NK-92 (cell line): ENCODE data around the gene DSN1.
"Not testable (repeated sequence)": the region's sequence is repeated elsewhere in the genome, so short reads cannot be mapped to it uniquely, and the experiment has no call there.

Source experiments
- DNase-seq: peaks from one replicate; lab custom pipeline; 2025; ENCODE audit not compliant: unreplicated experiment; lab: John Stamatoyannopoulos, UW

DSN1 gene

DNA sequence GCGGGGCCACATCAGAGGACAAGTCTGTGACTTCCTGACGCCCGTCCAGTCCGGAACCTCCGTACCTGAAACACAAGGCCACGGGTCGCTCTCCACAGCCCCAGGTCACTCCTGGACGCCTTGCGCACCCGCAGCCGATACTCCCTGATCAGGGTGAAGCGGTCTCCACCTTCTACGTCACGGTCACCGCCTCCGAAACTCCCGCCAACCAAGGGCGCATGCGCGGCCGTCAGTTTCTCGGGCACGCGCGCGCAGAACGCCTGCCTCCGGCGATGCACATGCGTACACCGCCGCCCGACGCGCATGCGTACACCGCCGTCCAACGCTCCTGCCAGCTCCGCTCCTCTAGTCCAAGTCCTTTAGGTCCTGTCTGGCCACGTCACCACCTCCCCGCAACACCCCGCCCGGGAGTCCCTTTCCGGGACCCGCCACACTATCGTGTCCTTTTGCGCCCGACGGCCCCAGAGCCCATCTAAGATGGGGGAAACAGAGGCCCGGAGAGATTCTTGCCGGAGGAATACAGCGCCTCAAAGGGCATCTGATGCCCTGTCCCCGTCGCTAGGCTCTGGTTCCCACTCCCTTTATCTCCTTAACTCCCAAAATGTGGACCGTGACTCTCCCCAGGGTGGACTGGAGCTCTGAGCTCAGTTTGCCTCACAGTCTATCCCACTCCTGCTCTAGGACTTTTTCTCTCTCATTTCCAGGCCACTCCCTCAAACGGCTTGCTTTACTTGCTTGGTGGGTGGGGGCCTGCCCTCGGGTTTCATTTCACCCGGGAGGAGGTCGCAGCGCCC is at the start of gene DSN1:
Gene DSN1, minus strand, starts transcription at position 167 of the 794 bp plus-strand sequence. CDS start 2,305 bp downstream, outside the sequence.
- peak; percentile 89 for DNase-seq

DNA sequence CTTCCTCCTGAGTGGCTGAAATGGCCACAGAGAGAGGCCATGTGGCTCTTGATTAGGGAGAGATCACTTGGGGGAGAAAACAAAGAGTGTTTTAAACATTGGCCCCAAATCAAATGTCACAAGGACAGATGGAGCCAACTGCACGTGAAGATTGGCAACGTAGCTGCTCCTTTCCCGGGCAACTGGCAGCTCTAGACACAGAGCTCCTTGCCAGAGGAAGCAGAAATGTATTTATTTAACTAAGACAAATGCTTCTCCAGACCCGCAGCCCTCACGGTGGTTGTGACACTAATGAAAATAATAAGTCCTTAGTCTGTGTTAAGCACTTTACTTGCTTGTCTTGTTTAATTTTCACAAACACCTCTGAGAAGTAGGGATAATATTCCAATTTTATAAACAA is 49.6 kb upstream of the DSN1 start:
- no peak for DNase-seq

DNA sequence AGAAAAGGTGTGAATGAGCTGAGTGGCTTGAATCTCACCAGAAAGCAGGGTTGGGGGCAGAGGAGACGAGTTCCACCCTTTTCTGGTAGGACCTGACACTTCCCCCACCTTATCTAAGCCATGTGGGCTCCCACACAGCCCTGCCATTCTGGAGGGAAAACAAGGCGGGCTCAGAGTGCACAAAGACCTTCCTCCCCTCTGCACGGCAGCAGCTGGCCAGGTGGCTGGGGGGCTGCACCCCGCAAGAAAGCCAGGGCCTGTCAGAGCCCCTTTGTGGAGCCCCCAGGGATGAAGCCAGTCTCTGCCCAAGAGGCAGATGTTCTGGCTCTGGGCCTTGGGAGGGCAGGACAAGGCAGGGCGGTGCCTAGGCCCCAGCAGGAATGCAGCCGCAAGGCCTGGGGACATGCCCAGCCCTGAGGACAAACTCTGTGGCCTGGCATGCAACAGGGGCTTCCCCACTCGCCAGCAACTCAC is 48.4 kb upstream of the DSN1 start:
- DNase-seq, result no peak

GRCh38 chr20:36820928-36821327 is 47.4 kb upstream of the DSN1 start:
- DNase-seq, result no peak

DNA sequence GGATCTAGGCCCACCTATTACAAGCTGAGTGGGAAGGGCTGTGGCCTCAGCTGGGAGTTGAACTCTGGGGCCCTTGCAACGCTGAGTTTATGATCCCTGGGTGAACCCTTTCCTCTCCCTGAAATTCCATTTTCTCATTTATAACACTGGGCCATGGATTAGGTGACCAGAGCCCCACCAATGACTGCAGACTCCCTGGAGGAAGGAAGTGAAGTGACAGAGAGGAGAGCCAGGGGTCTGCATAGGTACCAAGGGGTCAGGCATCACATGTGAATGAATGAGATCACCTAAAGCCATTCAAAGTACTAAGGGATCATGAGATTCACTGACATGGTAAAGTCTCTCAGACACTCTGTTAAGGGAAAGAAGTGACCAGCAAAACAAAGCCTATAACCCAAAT is 46.5 kb upstream of the DSN1 start:
- DNase-seq, result no peak

GRCh38 chr20:36819659-36820058 is 46.1 kb upstream of the DSN1 start:
- DNase-seq, result no peak

DNA sequence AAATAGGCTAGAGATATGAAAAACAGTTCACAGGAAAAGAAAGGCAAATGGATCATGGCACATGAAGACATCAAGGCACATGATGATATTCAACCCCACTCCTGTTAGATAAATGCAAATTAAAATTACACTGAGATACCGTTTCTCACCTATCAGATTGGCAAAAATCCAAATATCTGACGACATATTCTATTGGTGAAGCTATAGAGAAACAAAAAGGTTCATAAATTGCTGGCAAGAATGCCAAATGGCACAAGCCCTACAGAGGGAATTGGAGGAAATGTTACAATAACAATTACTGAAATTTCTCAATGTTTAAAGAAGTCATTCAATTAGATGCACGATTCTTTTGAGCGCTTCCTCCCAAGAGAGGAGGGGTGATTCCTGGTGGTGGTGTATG is 45.3 kb upstream of the DSN1 start:
- no peak for DNase-seq

DNA sequence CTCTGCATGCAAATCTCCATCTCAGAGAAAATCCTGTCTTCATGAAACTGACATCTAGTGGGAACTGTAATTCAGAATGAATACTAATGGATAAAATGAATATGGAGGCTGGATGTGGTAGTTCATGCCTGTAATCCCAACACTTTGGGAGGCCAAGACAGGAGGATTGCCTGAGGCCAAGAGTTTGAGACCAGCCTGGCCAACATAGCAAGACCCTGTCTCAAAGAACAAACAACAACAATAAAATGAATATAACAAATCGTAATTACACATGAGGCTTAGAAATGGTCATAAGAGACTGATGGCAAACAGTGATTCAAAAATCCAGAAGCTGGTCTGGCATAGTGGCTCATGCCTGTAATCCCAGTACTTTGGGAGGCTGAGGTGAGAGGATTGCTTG is 44.6 kb upstream of the DSN1 start:
- DNase-seq, result no peak

DNA sequence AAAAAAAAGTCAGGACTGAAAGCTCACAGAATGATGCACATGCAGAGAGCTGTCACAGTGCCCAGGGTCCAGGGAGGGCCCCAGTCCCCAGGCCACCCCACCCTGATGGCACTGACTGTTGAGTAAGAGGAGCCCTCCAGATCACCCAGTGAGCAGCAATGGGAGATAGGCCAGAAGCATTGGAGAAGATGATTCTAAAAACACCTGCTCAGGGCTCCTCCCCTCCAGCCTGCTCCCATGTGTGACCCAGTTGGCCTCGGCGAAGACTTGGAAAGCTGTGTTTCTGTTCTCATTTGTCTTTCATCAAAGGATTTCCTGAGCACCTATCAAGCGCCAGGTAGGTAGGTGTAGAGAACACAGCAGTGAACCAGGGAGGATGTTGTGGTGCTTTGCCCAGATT is 43.9 kb upstream of the DSN1 start:
- DNase-seq, result no peak

DNA sequence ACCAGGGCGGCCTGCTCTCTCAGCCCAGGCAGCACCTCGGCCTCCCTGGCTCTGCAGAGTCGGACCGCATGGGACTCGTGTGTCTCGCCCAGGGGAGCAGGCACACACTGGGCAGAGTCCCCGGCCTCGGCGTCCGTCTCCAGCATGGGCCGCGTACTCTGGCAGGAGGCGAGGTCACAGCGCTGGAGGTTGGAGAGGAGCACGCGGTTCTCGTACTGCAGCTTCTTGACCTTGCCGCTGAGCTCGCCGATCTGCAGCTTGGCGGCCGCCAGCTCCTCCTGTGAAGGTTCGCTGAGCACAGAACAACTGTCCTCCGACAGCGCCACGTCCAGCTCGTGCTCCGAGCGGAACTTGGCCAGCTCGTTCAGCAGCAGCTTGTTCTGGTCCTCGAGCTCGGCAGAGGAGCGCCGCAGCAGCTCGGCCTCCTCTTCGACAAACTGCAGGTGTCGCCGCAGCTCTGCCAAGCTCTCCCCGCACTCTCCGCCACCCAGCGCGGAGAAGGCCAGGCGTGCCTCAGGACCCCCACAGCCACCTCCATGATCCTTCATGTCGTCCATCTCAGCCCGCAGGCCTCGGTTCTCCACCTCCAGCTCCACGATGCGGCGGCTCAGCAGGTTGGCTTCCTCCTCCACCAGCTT is 42.0 kb upstream of the DSN1 start:
- DNase-seq, result no peak

DNA sequence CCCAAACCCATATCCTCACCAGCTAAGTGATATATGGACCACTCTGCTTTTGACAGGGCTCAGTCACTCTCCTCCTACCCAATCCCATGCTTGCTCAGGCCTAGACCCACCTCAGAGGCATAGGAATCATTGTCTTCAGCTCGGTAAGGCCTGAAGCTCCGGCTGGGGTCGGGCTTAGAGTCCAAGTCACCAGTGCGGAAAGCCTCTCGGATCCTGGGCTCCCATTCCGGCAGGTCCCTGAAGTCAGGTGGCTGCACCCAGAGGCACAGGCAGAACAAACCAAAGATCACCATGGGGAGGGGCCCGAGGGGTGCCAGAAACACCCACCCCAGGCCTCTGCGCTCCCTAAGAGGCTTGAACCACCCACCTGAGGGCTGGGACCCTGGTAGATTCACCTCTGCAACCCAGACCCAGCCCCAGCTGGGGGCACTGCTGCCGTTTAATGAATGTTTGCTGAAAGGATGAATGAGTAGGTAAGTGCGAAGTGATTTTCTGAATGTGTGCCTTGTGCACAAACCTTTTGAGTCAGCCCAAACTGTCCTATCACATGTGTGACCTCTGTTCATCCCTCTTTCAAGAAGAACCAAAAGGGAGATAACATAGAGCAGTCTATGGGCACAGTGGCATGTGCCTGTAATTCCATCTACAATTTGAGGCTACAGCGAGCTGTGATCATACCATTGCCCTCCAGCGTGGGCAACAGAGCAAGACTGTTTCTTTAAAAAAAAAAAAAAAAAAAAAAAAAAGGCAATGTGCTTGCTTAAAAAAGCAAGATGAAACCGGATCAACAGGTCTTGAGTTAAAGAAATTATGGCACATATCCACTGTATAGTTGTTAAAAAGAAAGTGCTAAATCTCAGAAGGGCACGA is 39.3 kb upstream of the DSN1 start:
- no peak for DNase-seq

DNA sequence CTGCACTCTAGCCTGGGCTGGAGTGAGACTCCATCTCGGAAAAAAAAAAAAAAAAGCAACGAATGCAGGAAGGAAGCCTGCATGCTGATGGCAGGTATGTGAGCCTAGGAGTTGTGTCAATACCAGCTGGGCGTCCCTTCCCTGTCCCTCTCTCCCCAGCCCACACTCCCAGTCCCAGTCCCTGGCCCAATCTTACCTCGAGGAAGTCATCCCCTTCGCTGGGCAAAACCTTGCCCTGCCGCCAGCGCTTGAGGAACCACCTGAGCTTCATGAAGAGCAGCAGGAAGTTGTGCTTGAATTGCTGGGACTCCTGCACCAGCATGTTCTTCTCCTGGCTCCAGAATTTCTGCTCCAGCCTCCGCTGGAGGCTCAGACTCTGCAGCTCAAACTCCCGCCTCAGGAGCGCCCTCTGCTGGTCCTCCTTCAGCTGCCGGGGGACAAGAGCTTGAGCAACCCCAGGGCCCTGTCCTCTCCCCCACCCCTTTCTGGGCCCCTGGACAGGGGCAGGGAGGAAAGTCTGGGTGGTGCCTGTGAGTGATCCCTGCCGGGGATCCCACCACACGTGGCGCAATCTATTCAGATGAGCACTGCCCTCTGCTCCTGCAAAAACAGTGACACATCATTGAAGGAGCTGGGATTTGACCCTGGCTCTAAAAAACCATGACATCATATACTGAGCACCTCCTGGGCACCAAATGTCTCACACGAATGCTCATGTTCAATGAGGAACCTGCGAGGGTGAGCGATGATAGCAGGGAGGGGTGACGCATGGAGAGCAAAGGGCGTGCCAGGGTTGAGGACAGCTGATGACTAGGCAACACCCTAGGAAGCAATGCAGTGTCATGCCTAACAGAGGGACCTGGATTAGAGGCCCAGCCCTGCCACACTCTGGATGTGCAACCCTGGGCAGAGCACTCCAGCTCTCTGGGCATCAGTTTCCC is 35.0 kb upstream of the DSN1 start:
- no peak for DNase-seq

GRCh38 chr20:36806049-36806448 is 32.5 kb upstream of the DSN1 start:
- DNase-seq, result no peak

- no peak for DNase-seq
These were observed 31.8 kb upstream of the DSN1 start for GRCh38 chr20:36805396-36805795.

- DNase-seq, result no peak
These were observed 30.9 kb upstream of the DSN1 start for GRCh38 chr20:36804425-36804824.

- no peak for DNase-seq
These were observed 29.0 kb upstream of the DSN1 start for GRCh38 chr20:36802326-36803222.

GRCh38 chr20:36800410-36800809 is 26.8 kb upstream of the DSN1 start:
- no peak for DNase-seq

- DNase-seq, result not testable (repeated sequence)
These were observed 25.8 kb upstream of the DSN1 start for GRCh38 chr20:36799313-36799712.

- no peak for DNase-seq
These were observed 23.3 kb upstream of the DSN1 start for GRCh38 chr20:36796875-36797274.
